ENCODE measurements around the gene HUNK.

Gene HUNK

DNA sequence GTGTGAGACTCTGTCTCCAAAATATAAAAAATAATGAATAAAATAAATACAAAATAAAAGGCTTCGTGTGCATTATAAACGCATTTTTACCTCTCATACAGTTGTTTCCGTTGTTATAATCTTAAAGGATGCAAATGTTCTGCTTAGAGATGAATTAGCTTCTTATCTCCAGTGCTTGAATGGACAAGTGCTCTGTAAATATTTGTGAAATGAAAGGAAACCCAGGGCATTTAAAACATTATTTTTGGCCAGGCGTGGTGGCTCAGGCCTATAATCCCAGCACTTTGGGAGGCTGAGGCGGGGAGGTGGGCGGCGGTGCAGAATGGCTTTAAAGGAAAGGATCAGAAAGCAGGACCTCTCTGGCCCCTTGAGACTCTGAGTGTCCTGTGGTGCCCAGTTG is 94.5 kb downstream of the HUNK start:
- DNase-seq = no peak

- no peak for DNase-seq
These were observed 99.8 kb downstream of the HUNK start for GRCh38 chr21:31972622-31973021.

- no peak for DNase-seq
These were observed 100.7 kb downstream of the HUNK start for GRCh38 chr21:31973402-31973944.

- no peak for DNase-seq
These were observed 101.7 kb downstream of the HUNK start for GRCh38 chr21:31974454-31974985.

- DNase-seq = no peak
These were observed 102.7 kb downstream of the HUNK start for GRCh38 chr21:31975491-31975890.

DNA sequence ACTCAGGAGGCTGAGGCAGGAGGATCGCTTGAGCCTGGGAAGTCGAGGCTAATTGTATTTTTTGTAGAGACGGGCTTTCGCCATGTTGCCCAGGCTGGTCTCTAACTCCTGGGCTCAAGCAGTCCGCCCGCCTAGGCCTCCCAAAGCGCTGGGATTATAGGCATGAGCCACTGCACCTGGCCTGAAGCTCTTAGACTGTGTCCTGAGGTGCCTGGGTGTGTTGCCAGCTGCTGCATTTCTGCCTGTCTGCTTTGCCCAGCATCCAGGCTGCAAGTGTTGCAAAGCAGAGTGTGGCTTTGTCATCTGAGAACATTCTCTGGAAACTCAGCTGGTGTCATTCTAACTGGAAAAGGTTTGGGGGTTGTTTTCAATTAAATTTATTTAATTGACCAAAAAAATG is 105.0 kb downstream of the HUNK start:
- DNase-seq = peak; percentile 21

DNA sequence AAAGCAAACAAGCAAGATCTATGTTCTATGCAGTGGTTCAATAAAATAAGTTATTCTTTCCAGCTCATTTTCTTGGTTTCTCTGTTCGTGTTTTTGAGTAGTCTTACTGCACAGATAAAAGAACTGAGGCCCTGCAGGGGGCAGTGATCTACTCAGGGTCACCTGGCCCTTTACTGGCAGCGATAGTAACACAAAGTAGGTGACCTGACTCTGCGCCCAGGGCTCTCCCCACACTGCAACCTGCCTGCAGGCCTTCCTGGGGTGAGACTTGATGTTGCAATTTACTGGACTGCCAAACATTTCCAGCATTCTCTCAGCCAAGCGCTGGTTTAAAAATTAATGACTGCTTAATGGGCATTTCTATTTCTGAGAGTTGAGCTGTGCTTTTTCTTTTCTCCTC is 110.3 kb downstream of the HUNK start:
- DNase-seq = no peak

GRCh38 chr21:31983554-31983953 is 110.7 kb downstream of the HUNK start:
- no peak for DNase-seq

DNA sequence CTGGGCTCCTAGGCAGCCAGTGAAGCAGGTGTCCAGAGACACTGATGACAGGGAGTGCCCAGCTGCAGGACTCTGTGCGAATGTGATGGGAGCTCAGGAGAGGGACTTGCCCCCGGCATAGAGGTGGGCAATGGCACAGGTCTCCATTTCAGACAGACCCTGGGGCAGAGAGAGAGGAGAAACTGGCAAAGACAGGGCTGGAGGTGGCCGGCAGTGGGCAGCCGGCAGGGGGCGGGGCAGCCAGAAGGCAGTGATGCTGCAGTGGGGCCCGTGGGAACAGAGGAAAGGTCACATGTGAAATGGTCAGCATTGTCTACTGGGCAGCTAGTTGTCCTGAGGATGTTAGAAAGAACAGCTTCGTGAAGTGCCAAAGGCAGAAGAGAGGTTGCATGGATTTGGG is 112.6 kb downstream of the HUNK start:
- no peak for DNase-seq

GRCh38 chr21:31986035-31986856 is 113.4 kb downstream of the HUNK start:
- no peak for DNase-seq

GRCh38 chr21:31987696-31988095 is 114.9 kb downstream of the HUNK start:
- no peak for DNase-seq

DNA sequence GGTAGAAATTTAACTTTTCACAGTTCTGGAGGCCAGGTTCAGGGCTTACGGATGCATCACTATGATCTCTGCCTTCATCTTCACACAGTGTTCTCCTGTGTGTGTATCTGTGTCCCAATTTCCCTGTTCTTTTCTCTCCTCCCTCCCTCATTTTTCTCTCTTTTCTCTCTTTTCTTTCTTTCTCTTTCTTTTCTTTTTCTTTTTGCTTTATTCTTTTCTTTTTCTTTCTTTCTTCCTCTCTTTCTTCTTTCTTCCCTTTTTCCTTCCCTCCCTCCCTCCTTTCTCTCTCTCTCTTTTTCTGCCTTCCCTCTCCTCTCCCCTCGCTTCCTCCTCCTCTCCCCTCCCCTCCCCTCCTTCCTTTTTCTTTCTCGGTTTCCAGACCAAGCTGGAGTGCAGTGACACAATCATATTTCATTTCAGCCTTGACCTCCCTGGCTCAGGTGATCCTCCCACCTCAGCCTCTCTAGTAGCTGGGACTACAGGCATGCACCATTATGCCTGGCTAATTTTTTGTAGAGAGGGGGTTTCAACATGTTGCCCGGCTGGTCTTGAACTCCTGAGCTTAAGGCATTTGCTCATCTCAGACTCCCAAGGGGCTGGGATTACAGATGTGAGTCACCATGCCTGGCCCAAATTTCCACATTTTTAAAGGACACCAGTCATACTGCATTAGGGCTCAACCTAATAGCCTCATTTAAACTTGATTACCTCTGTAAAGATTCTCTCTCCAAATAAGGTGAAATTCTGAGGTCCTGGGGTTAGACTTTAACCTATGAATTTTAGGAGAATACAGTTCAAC is 115.9 kb downstream of the HUNK start:
- DNase-seq = no peak

DNA sequence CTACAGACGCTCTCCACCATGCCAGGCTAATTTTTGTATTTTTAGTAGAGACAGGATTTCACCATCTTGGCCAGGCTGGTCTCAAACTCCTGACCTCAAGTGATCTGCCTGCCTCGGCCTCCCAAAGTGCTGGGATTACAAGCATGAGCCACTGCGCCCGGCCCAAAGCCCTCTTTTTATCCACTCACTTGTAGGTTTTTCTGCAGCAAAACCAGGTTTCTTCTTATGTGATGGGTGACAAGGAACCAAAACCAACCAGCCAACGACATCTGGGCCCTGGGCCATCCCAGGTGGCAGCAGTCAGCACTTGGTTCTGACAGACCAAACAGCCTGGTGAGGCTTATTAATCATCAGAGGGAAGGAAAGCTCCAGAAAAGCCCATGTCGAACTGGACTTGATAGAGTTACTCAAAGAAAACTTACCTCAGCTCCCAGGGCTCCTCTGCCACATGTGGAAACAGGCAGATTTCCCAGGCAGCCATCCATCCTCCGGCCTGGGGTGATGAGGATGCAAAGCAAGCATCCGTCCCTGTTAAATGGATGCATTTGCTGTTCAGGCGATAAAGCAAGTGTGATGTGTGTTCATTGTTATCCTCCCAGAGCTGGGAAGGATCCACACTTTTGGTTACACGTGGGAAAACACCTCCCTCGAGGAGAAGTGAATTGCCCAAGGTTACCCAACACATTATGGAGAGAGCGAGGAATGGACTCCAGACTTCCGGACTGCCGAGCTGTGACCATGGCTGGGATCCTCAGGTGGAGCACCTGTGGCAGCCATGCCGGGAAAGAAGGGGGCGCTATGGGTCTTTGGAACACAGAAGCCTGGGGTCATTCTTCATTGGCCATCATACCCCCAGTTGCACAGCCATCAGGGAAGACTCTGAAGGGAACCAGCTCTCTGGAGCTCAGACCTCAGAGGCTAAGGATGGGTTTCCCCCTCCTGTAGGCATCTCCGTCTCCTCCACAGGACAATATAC is 118.8 kb downstream of the HUNK start:
- DNase-seq = peak; percentile 8

GRCh38 chr21:31992391-31992790 is 119.6 kb downstream of the HUNK start:
- DNase-seq = no peak

- no peak for DNase-seq
These were observed 121.3 kb downstream of the HUNK start for GRCh38 chr21:31993826-31994825.

DNA sequence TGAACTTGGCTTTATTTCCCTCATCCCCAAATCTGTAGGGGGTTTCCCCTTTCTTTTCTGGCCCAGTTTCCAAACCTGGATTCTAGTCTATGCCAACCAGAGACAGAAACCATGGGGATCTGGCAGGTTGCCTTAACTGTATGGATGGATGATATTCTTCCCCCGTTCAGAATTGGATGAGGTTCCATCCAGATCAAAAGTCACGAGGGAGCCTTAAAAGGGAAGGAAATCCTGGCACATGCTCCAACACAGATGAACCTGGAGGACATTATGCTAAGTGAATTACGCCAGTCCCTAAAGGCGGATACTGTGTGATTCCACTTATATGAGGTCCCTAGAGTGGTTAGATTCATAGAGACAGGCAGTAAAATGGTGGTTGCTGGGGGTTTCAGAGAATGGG is 124.4 kb downstream of the HUNK start:
- no peak for DNase-seq

- DNase-seq = no peak
These were observed 127.1 kb downstream of the HUNK start for GRCh38 chr21:31999810-32000468.

DNA sequence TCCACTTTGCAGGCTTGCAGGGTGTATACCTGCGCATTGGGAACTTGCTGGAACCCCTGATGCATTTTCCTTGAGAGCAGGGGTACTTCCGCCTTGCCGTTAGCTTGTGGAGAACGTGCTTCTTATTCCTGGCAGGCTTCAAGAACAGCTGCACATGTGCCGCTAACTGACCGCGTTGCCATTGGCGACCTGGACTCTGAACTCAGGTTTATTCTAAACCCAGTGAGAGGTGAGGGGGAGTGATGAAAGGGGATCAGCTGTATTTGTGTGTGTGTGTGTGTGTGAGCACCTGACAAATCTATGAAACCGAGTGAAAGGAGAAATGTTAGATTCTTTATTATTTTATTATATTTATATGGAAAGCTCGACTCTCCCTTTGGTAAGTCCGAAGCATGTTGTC is 128.6 kb downstream of the HUNK start:
- DNase-seq = no peak

DNA sequence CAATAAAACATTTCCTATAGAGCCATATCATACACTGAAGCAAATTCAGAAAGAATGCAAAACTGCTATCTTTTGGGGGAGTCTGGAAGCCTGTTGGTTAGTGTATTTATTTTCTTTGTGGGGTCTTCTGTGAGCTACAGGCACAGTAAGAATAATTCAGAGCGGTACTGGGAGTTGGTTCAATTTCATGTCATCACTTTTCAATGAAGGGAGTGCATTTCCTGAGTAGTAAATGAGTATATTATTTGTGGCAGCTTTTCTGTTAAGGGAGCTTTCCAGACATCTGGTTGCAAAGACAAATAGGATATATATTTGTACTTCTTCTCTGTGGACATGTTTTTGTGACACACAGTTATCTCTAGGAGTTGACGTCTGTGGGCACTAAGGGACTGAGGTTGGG is 130.6 kb downstream of the HUNK start:
- no peak for DNase-seq

- no peak for DNase-seq
These were observed 131.5 kb downstream of the HUNK start for GRCh38 chr21:32004291-32004690.

DNA sequence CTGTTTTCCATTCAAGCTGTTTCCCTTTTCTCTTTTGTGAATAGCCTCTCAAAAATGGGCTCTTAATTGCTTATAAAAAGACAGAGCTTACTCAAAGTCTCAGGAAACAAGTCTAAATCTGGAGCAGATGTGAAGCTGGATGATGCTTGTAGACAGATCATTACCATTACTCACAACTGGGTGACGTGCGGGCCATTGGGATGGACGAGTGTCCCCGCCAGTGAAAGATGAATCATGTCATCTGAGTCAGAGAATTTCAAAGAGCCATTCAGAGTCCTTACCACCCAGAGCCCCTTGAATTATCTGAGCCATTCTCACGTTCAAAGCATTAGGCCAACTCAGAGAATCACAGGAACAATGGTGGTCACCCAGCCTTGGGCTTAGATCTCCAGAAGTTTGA is 134.6 kb downstream of the HUNK start:
- no peak for DNase-seq
